Osteoblast (primary cell): Measurements from ENCODE around the gene STPG3. TPM values are rescaled to one million over a fixed set of nuclear protein-coding genes. Genes with fewer than 3 reads are reported as not detected.
A peak's percentile ranks its signal among the peaks of the same experiment; 100 is the strongest.
"Not testable (repeated sequence)": the region's sequence is repeated elsewhere in the genome, so short reads cannot be mapped to it uniquely, and the experiment has no call there.

Experiments
- DNase-seq: peaks from one replicate; pipeline ENCODE4 v3.0.0; 2011; ENCODE audit warnings: low spot score, mixed read lengths; ENCODE audit not compliant: insufficient read length; ENCODE audit errors: missing footprints
- H2AFZ ChIP-seq: 2 replicates; pipeline ENCODE4 v1.6.0; 2011; ENCODE audit warnings: mild to moderate bottlenecking, low read length
- H3K27ac ChIP-seq: 2 replicates; pipeline ENCODE4 v1.5.1; 2011; ENCODE audit warnings: mild to moderate bottlenecking, low read depth, low read length, moderate library complexity
- H3K27me3 ChIP-seq: 2 replicates; pipeline ENCODE4 v1.6.0; 2012; ENCODE audit warnings: mild to moderate bottlenecking, control low read depth, inconsistent platforms, low read length, moderate library complexity; ENCODE audit not compliant: insufficient read depth
- H3K36me3 ChIP-seq: 2 replicates; pipeline ENCODE4 v1.5.1; 2011; ENCODE audit warnings: mild to moderate bottlenecking, low read length, control low read depth, moderate library complexity; ENCODE audit not compliant: insufficient read depth
- H3K4me1 ChIP-seq: 2 replicates; pipeline ENCODE4 v1.5.1; 2011; ENCODE audit warnings: mild to moderate bottlenecking, low read length, control low read depth, moderate library complexity; ENCODE audit not compliant: insufficient read depth
- H3K4me2 ChIP-seq: 2 replicates; pipeline ENCODE4 v1.6.0; 2011; ENCODE audit warnings: mild to moderate bottlenecking, low read length; ENCODE audit not compliant: insufficient read depth
- H3K4me3 ChIP-seq: fragments of 200-600 bp; sonication (generic); 3 replicates; pipeline ENCODE4 v1.5.1; 2012; ENCODE audit warnings: mild to moderate bottlenecking, low read length, inconsistent platforms; ENCODE audit not compliant: insufficient read depth
- H3K79me2 ChIP-seq: 2 replicates; pipeline ENCODE4 v1.6.0; 2012; ENCODE audit warnings: mild to moderate bottlenecking, low read length, control low read depth, inconsistent platforms; ENCODE audit not compliant: insufficient read depth
- H3K9me3 ChIP-seq: 2 replicates; pipeline ENCODE4 v1.5.1; 2011; ENCODE audit warnings: low read depth, low read length, control low read depth
- H4K20me1 ChIP-seq: 2 replicates; pipeline ENCODE4 v1.6.0; 2012; ENCODE audit warnings: mild to moderate bottlenecking, low read length, control low read depth; ENCODE audit not compliant: insufficient read depth
- CTCF ChIP-seq: IDR thresholded peaks from 2 replicates; pipeline ENCODE4 v1.5.1; 2011; ENCODE audit warnings: mild to moderate bottlenecking, low read depth, low read length, moderate library complexity; ENCODE audit errors: extremely low read depth
- total RNA-seq: library from RNA; depleted of rRNA; stranded (reverse); fragments of >200 nt; gene quantifications from 2 replicates; pipeline ENCODE4 v1.2.3, GENCODE V29; 2012

The STPG3 gene
- total RNA-seq, 1 donor, result 0.36 TPM

DNA sequence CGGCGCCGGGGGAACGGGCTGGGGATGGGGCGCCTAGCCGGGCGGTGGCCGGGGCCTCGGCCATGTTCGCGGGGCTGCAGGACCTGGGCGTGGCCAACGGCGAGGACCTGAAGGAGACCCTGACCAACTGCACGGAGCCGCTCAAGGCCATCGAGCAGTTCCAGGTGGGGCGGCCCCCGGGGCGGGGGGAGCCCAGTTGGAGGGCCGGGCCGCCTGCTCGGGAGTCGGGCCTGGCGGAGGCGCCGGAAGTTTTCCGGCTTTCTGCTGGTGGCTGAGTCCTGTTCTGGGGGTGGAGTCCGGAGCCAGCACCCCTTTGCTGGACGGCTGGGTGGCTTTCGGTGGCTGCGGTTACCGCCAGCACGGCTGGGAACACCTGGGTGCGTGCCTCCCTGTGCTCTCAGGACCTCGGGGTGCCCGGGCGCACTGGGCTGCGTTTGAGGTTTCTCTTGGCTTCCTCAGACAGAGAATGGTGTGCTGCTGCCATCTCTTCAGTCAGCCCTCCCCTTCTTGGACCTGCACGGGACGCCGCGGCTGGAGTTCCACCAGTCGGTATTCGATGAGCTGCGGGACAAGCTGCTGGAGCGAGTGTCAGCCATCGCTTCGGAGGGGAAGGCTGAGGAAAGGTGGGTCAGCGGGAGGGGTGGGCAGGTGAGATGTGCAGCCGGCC, 4.5 kb downstream of the STPG3 start:
- Histone ChIP-seq H2AFZ (peak overlapping the region; percentile 33), H3K4me3 (peak overlapping the region; percentile 90), H3K4me1 (peaks cover 13% of the 10 kb centered on the region), H3K79me2 (peaks cover 30% of the 10 kb centered on the region), H3K27ac (no peak overlapping the region), H3K4me2 (peak overlapping the region; percentile 92), H3K9me3 (no peaks in the 10 kb centered on the region), H4K20me1 (peaks cover 14% of the 10 kb centered on the region), H3K36me3 (peaks cover 19% of the 10 kb centered on the region), H3K27me3 (no peaks in the 10 kb centered on the region)
- TF ChIP-seq CTCF, result no peak
- DNase-seq, result no peak

DNA sequence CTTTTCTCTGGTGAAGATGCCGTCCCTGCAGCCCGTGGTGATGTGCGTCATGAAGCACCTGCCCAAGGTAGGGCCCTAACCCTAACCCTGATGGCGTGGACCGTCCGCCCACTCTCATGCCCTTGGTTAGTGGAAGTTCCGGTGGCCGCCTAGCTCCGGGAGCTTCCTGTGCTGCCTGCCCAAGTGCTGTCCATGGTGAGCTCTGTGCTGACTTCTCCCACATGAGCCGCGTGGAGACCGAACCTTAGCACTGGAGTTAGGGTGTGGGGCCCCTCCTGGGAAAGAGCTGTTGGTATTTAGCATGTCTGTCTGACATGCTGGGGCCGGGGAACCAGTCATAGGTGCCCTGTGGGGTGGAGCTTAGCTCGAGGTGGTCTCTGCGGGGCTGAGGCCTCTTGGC, 5.3 kb downstream of the STPG3 start:
- no peak overlapping the region for H3K27ac ChIP-seq
- no peak for TF ChIP-seq CTCF
- peak overlapping the region; percentile 92 for H3K4me2 ChIP-seq
- H3K79me2 ChIP-seq, result peaks cover 30% of the 10 kb centered on the region
- no peak overlapping the region for H2AFZ ChIP-seq
- peak; percentile 67 for DNase-seq
- H3K4me1 ChIP-seq, result peaks cover 13% of the 10 kb centered on the region
- H3K27me3 ChIP-seq, result no peaks in the 10 kb centered on the region
- peaks cover 14% of the 10 kb centered on the region for H4K20me1 ChIP-seq
- H3K36me3 ChIP-seq, result peaks cover 19% of the 10 kb centered on the region
- no peaks in the 10 kb centered on the region for H3K9me3 ChIP-seq
- peak overlapping the region; percentile 90 for H3K4me3 ChIP-seq

GRCh38 chr9:137256856-137257255, 5.8 kb downstream of the STPG3 start:
- peaks cover 19% of the 10 kb centered on the region for H3K36me3 ChIP-seq
- peaks cover 13% of the 10 kb centered on the region for H3K4me1 ChIP-seq
- H3K4me3 ChIP-seq, result no peak overlapping the region
- H2AFZ ChIP-seq, result no peak overlapping the region
- H3K79me2 ChIP-seq, result peaks cover 30% of the 10 kb centered on the region
- H4K20me1 ChIP-seq, result peaks cover 14% of the 10 kb centered on the region
- no peaks in the 10 kb centered on the region for H3K9me3 ChIP-seq
- no peak overlapping the region for H3K27ac ChIP-seq
- TF ChIP-seq CTCF, result no peak
- peak; percentile 77 for DNase-seq
- H3K27me3 ChIP-seq, result no peaks in the 10 kb centered on the region
- H3K4me2 ChIP-seq, result peak overlapping the region; percentile 92

DNA sequence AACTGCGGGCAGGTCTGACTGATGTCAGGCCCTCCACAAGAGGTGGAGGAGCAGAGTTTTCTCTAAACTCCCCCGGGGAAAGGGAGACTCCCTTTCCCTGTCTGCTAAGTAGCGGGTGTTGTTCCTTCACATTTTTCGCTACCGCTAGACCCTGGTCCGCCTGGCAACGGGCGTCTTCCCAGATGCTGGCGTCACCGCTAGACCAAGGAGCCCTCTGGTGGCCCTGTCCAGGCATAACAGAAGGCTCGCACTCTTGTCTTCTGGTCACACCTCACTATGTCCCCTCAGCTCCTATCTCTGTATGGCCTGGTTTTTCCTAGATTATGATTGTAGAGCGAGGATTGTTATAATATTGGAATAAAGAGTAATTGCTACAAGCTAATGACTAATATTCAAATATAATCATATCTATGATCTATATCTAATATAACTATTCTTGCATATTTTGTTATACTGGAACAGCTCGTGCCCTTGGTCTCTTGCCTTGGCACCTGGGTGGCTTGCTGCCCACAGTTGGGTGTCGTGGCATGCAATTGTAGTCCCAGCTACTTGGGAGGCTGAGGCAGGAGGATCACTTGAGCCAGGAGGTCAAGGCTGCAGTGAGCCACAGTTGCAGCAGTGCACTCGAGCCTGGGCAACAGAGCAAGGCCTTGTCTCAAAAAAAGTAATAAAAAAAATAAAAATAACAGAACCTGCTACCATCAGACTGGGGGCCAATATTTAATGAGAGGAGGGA, 11.3 kb downstream of the STPG3 start:
- DNase-seq, result not testable (repeated sequence)

More for the DNA sequence above, 11.3 kb downstream of the STPG3 start:
- H3K27me3 ChIP-seq, H3K4me2 ChIP-seq, H3K4me3 ChIP-seq, H3K4me1 ChIP-seq, H2AFZ ChIP-seq, H3K27ac ChIP-seq, H3K9me3 ChIP-seq, H4K20me1 ChIP-seq: not testable (repeated sequence)
- Histone ChIP-seq H3K79me2 (peaks cover 14% of the 10 kb centered on the region), H3K36me3 (peaks cover 38% of the 10 kb centered on the region)
- TF ChIP-seq CTCF, result peak; percentile 42
